Activated CD8-positive, alpha-beta memory T cell treated with anti-CD3 and anti-CD28 coated beads, Interleukin-2, amount 50 U/mL, for 24 hours (primary cell): ENCODE measurements around the gene HSFX3.
A peak's percentile ranks its signal among the peaks of the same experiment; 100 is the strongest.
"Not testable (repeated sequence)": the region's sequence is repeated elsewhere in the genome, so short reads cannot be mapped to it uniquely, and the experiment has no call there.

ENCODE experiments used
- DNase-seq: peaks from one replicate; pipeline ENCODE4 v3.0.0-alpha.2; 2020; ENCODE audit errors: extremely low read depth

HSFX3 gene

GRCh38 chrX:149545545-149546543 lies 3.9 kb downstream of the HSFX3 start:
- not testable (repeated sequence) for DNase-seq

DNA sequence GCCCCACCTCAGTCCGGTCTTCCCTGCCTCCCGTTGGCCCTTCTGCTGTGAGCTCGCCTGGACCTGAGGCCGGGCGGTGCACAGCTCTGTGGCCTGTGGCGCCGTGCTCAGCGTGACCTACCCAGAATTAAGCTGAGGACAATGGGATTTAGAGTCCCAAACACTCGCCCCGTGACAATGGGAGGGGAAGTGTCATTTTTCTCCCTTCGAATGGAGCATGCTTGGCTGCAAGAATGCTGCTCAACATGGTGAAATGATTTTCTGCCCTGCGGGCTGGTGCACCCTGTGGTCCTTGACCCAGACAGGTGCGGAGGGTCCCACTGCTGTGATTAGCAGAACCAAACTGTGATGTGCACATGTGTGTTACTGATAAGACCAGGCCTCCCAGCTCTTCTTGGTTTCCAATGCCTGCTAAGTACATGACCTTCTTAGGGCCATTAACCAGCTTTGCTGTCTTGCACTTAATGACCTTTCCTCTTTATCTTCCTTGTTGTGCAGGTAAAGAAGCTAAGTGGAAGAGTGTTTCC lies 8.1 kb downstream of the HSFX3 start:
- no peak for DNase-seq

- peak; percentile 73 for DNase-seq
Measured at GRCh38 chrX:149540621-149541520, 8.9 kb downstream of the HSFX3 start, which contains the start of gene EOLA1. EOLA1 (plus strand) TSS chrX:149541012; CDS start chrX:149545631, 4,619 bp downstream.

GRCh38 chrX:149540131-149540620 lies 9.5 kb downstream of the HSFX3 start:
- peak; percentile 71 for DNase-seq

DNA sequence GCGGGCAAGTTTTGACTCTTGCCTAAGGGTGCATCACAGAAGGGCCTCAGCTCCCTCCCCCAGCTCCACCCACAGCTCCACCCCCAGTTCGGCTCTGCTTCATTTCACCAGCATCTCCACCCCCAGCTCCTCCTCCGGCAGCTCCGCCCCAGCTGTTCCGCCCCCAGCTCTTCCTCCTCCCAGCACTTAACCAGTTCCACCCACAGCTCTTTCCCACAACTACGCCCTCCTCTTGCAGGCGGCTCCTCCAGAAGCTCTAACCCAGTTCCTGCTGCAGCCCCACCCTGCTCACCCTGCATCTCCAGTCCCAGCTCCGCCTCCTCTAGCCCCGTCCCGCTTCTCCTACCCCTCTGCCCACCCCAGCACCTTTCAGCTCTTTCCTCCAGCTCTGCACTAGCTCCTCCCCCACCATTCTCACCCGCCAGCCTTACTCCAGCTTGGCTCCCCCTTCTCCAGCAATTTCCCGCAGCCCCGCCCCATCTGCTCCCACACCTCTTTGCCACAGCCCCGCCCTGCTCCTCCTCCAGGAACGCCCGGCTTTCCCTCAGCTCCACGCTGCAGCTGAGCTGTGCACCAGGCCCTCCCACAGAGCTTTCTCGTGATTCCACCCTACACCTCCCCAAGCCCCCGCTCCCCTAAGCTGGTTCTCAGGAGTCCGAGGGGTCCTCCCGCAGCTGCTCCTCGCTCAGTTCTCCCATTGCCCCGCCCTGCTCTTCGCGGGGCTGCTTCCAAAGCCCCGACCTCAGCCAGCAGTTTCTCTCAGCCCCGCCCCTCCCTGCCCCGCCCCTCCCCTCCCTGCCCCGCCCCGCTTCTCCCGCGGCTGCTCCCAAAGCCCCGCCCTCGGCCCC lies 10.2 kb downstream of the HSFX3 start:
- DNase-seq: peak; percentile 57

- DNase-seq: not testable (repeated sequence)
Measured at GRCh38 chrX:149537474-149537873, 12.2 kb downstream of the HSFX3 start.

DNA sequence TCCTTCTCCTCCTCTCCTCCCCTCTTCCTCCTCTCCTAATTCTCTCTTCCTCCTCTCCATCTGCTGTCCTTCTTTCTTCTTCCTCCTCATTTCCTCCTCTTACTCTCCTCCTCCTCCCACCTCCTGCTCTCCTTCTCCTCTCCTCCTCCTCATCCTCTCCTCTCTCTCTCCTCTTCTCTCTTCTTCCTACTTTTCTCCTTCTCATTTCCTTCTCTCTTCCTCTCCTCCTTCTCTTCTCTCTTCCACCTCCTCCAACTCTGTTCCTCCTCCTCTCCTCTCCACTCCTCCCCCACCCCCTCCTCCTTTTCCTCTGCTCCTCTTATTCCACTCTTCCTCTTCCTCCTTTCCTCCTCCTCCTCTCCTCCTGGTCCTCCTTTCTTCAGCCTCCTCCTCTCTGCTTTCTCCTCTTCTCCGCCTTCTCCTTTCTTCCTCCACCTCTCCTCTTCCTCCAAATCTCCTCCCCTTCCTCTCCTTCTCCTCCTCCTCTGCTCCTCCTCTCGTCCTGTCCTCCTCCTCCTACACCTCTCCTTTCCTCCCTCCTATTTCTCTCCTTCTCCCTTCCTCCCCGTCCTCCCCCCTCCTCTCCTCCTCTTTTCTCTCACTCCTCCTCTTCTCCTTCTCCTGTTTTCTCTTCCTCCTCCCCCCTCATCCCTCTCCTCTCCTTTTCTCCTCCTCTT lies 14.7 kb downstream of the HSFX3 start:
- not testable (repeated sequence) for DNase-seq

GRCh38 chrX:149533999-149534398 lies 15.7 kb downstream of the HSFX3 start:
- DNase-seq: not testable (repeated sequence)

DNA sequence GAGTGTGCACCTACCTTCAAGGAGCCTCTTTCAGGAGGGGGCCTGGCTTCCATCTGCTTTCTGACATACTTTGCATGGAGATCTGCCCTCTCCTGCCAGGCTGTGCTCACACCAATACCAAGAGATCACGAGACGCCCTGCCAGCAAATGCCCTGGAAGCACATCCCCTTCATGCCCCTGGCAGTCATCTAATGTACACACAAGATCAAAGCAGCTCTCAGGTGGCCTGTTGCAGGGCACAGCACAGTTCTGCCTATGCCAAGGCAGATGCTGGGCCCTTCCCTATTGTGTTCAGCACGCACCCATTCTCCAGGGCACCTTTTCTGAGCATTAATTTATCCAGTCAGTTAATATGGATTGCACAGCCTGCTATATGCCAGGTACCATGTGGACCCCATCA lies 16.9 kb downstream of the HSFX3 start:
- DNase-seq: not testable (repeated sequence)

DNA sequence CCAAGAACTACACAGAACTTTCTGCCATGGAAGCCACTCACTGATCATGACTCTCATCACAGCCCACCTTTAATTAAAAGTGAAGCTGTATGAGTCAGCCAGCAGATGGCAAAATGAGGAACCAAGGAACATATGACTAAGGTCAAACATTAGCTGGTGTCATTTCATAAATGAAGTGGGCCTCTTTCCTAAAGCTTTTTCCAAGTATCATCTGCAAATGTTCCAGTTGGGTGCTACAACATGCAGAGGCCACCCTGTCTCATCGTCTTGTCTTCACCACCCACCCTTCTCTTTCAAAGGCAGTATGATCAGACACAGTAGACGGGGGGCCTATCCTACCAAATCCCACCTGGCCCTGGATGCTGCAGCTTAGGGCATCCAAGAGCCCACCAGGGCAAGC lies 18.1 kb downstream of the HSFX3 start:
- DNase-seq: no peak

- DNase-seq: no peak
Measured at GRCh38 chrX:149528381-149528780, 21.3 kb downstream of the HSFX3 start.

DNA sequence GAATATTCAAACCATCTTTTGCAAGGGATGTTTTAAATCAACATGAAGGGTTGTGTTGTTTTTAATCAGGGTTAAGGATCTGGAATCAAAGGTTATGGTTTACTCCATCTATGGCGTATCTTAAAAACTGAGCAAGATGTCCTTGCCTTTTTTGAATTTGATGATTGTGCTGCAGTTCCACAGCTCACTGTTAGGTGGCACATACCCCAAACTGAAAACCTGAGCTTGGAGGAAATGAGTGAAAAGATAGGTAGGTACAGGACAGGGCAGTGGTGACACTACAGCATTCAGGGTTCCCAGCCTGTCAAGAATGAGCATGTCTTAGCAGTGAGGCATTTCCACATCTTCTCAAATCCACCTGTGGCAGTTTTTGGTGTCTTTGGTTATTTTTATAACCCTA lies 22.0 kb downstream of the HSFX3 start:
- no peak for DNase-seq

DNA sequence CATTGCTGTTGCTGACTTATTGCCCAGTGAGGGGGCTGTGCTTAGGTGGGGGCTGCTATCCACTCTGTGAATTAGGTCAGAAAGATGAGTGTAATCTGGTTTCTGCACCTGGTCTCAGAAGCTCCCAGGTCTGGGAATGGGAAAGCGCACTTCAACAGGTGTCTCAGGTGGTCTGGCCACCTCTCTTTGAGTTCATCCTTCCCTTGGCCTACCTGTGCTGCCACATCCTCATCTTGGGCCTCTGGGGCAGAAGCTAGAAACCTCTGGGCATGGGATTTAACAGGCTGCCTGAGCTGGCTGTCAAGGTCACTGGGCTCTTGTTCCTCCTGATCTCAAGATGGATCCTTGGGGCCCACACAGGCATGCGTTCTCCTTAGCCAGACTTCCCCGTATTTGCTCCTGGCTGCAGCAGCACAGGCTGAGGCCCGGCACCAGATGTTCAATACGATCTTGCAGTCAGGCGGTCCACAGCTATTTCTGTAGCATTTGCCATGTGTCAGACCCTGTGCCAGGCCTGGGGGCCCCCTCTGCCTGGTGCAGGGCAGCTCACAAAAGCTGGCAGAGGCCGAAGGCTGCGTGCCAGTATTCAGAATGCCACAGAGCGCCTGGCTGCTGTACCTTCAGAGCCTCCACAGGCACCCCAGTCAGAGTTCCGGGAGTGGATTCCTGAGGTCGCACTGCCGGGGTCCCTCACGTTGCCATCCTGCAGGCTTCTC lies 23.2 kb downstream of the HSFX3 start:
- not testable (repeated sequence) for DNase-seq

GRCh38 chrX:149525903-149526302 lies 23.8 kb downstream of the HSFX3 start:
- DNase-seq: not testable (repeated sequence)

DNA sequence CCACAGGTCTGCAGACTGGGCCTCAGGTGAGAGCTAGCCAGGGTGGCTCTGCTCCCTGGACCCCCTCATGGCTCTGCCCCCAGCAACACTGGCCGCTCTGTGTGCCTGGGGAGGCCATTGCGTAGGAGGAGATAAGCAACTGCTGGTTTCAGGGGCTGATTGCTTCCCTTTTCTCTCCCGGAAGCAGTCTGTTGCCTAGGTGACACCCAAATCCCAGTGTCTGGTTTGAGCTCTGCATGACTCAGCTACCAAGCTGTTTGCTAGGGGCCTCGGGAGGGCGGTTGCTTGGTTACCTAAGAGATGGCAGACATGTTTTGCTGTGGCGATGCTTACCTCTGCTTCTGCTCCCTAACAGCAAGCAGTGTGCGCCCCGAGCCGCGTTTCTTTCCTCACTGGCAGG lies 24.3 kb downstream of the HSFX3 start:
- not testable (repeated sequence) for DNase-seq

GRCh38 chrX:149522916-149523315 lies 26.8 kb downstream of the HSFX3 start:
- no peak for DNase-seq

DNA sequence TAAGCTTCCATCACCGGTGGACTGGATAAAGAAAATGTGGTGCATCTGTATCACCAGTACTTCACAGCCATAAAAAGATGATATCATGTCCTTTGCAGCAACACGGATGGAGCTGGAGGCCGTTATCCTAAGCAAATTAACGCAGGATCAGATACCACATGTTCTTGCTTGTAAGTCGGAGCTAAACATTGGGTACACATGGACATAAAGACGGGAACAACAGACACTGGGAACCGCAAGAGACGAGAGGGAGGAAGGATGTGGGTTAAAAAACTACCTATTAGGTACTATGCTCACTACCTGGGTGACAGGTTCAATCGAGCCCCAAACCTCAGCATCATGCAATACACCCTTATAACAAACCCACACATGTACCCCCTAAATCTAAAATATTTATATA lies 28.3 kb downstream of the HSFX3 start:
- no peak for DNase-seq

DNA sequence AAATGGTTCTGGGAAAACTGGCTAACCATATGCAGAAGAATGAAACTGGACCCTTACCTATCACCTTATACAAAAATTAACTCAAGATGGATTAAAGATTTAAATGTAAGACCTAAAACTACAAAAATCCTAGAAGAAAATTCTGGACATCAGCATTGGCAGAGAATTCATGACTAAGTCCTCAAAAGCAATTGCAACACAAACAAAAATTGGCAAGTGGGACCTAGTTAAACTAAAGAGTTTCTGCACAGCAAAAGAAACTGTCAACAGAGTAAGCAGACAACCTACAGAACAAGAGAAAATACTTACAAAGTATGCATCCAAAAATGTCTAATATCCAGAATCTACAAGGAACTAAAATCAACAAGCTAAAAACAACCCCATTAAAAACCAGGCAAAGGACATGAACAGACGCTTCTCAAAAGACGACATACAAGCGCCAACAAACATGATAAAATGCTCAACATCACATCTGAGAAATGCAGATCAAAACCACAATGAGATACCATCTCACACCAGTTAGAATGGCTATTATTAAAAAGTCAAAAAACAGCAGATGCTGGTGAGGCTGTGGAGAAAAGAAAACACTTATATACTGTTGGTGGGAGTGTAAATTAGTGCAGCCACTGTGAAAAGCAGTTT lies 29.0 kb downstream of the HSFX3 start:
- not testable (repeated sequence) for DNase-seq

DNA sequence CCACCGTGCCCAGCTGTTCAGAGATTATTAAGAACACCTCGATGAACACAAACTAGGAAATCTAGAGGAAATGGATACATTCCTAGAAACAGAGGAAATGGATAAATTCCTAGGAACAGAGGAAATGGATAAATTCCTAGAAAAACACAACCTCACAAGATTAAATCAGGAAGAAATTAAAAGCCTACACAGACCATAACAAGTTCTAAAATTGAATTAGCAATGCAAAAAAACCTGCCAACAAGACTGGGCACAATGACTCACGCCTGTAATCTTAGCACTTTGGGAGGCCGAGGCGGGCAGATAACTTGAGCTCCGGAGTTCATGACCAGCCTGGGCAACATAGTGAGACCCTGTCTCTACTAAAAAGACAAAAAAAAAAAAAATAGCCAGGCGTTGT lies 31.5 kb downstream of the HSFX3 start:
- DNase-seq: no peak
